C4-2B (cell line): ENCODE results near the gene HK1.

Source experiments
- ZFX ChIP-seq: fragments of 450-650 bp; IDR thresholded peaks from 2 replicates; pipeline ENCODE4 v1.6.1; 2017
- TF ChIP-seq, protein P1 (sequence below): fragments of 450-650 bp; conservative IDR thresholded peaks from 2 replicates; pipeline ENCODE4 v1.5.1; 2017; ENCODE audit warnings: mild to moderate bottlenecking

DNA sequence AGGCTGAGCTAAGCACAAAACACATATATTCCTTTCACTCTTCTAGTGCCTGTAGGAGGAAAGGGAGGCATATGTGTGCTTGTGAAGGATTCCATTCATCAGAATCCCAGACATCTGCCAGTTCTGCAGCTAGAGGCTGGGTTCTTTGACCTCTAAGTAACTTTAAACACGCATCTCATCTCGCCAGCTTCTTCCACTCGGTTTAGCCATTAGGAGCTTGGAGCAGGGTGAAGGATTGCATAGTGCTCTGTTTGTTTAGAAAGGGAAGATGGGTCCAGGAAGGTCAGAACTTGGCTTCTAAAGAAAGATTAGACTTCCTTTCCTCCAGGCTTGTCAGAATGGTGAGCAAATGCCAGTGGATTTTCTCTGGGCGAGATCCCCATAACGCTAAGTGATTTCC lies 43.6 kb downstream of the HK1 start:
- TF ChIP-seq, protein P1, sequence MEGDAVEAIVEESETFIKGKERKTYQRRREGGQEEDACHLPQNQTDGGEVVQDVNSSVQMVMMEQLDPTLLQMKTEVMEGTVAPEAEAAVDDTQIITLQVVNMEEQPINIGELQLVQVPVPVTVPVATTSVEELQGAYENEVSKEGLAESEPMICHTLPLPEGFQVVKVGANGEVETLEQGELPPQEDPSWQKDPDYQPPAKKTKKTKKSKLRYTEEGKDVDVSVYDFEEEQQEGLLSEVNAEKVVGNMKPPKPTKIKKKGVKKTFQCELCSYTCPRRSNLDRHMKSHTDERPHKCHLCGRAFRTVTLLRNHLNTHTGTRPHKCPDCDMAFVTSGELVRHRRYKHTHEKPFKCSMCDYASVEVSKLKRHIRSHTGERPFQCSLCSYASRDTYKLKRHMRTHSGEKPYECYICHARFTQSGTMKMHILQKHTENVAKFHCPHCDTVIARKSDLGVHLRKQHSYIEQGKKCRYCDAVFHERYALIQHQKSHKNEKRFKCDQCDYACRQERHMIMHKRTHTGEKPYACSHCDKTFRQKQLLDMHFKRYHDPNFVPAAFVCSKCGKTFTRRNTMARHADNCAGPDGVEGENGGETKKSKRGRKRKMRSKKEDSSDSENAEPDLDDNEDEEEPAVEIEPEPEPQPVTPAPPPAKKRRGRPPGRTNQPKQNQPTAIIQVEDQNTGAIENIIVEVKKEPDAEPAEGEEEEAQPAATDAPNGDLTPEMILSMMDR: no peak
- no peak for TF ChIP-seq ZFX
